DMS 273 treated with DMSO at 0.1 percent for 48 hours (cell line): ENCODE results near the gene PAX3.

Experiments
- DNase-seq: peaks from one replicate; lab custom pipeline; 2025; lab: John Stamatoyannopoulos, UW

Gene PAX3

GRCh38 chr2:222310747-222311318 is 12.0 kb upstream of the PAX3 start:
- DNase-seq: no peak

GRCh38 chr2:222309766-222310165 is 11.0 kb upstream of the PAX3 start:
- DNase-seq: no peak

GRCh38 chr2:222309361-222309760 is 10.6 kb upstream of the PAX3 start:
- no peak for DNase-seq

- no peak for DNase-seq
These were observed 9.4 kb upstream of the PAX3 start for GRCh38 chr2:222307978-222308730.

- no peak for DNase-seq
These were observed 8.5 kb upstream of the PAX3 start for GRCh38 chr2:222307143-222307756.

GRCh38 chr2:222306393-222307142 is 7.8 kb upstream of the PAX3 start:
- DNase-seq: no peak

- DNase-seq: no peak
These were observed 7.0 kb upstream of the PAX3 start for GRCh38 chr2:222305516-222306392.

- no peak for DNase-seq
These were observed 6.1 kb upstream of the PAX3 start for GRCh38 chr2:222304737-222305515.

- DNase-seq: no peak
These were observed 5.3 kb upstream of the PAX3 start for GRCh38 chr2:222303828-222304736.

GRCh38 chr2:222303045-222303827 is 4.4 kb upstream of the PAX3 start:
- no peak for DNase-seq

- DNase-seq: no peak
These were observed 3.6 kb upstream of the PAX3 start for GRCh38 chr2:222302178-222303018.

GRCh38 chr2:222301796-222302118 is 3.0 kb upstream of the PAX3 start:
- DNase-seq: no peak

GRCh38 chr2:222301053-222301795 is 2.4 kb upstream of the PAX3 start:
- no peak for DNase-seq

- DNase-seq: no peak
These were observed 1.9 kb upstream of the PAX3 start for GRCh38 chr2:222300726-222301052.

- no peak for DNase-seq
These were observed 1.3 kb upstream of the PAX3 start for GRCh38 chr2:222299906-222300725.

- DNase-seq: no peak
These were observed 842 bp downstream of the PAX3 start for GRCh38 chr2:222298001-222298310.

GRCh38 chr2:222297600-222297935 is 1.2 kb downstream of the PAX3 start:
- DNase-seq: no peak
